ENCODE results near the gene SMC4. TPM values are rescaled to one million over a fixed set of nuclear protein-coding genes. Genes with fewer than 3 reads are reported as not detected.

SMC4 gene
- total RNA-seq, 4 donors from 2014 or later: 25.5 to 53.5 (median 40.7) TPM

- H3K27ac ChIP-seq: peak overlapping the region; percentile 11 to 19 (median 11)
- H3K4me1 ChIP-seq: no peaks in the 10 kb centered on the region
- intact Hi-C loops (cut with DNase I): no loop called here
- no peaks in the 10 kb centered on the region for H3K27me3 ChIP-seq
- peak; percentile 68 to 69 for DNase-seq
- 47 to 57% methylated on average over 5 of the region's 5 CpGs for WGBS, 2 donors
- TF ChIP-seq CTCF (IDR thresholded peaks at IDR 0.05): peak in 1 of 6 experiments; percentile 8
- TF ChIP-seq POLR2A (IDR thresholded peaks at IDR 0.05): no peak
- no peaks in the 10 kb centered on the region for H3K36me3 ChIP-seq
- H3K4me3 ChIP-seq (replicated peaks in 1 of 3): no peak overlapping the region
- H3K9me3 ChIP-seq: no peaks in the 10 kb centered on the region
These were observed 14.7 kb upstream of the SMC4 start for GRCh38 chr3:160384639-160385318.

GRCh38 chr3:160390565-160391138 is 8.8 kb upstream of the SMC4 start:
- DNase-seq: no peak
- Histone ChIP-seq H3K27ac (no peak overlapping the region), H3K27me3 (no peaks in the 10 kb centered on the region), H3K36me3 (no peaks in the 10 kb centered on the region), H3K4me1 (no peaks in the 10 kb centered on the region), H3K9me3 (no peaks in the 10 kb centered on the region), H3K4me3 (replicated peaks in 1 of 3) (no peak overlapping the region)
- intact Hi-C loops (cut with DNase I): no loop called here
- TF ChIP-seq POLR2A (IDR thresholded peaks at IDR 0.05) (no peak), CTCF (IDR thresholded peaks at IDR 0.05) (no peak)
- 94 to 98% methylated on average over 3 of the region's 3 CpGs for WGBS, 2 donors

GRCh38 chr3:160392798-160393197 is 6.7 kb upstream of the SMC4 start:
- H3K36me3 ChIP-seq: no peaks in the 10 kb centered on the region
- DNase-seq: no peak
- no peaks in the 10 kb centered on the region for H3K27me3 ChIP-seq
- TF ChIP-seq POLR2A (IDR thresholded peaks at IDR 0.05): no peak
- no peak for TF ChIP-seq CTCF (IDR thresholded peaks at IDR 0.05)
- intact Hi-C loops (cut with DNase I): no loop called here
- H3K27ac ChIP-seq: no peak overlapping the region
- H3K4me1 ChIP-seq: no peaks in the 10 kb centered on the region
- no peaks in the 10 kb centered on the region for H3K9me3 ChIP-seq
- H3K4me3 ChIP-seq (replicated peaks in 1 of 3): no peak overlapping the region

- peaks cover 5% of the 10 kb centered on the region in 2 donors for H3K4me1 ChIP-seq
- intact Hi-C loops (cut with DNase I): no loop called here
- H3K27me3 ChIP-seq: no peaks in the 10 kb centered on the region
- TF ChIP-seq POLR2A (IDR thresholded peaks at IDR 0.05) (no peak), CTCF (IDR thresholded peaks at IDR 0.05) (no peak)
- H3K27ac ChIP-seq: no peak overlapping the region
- 86 to 95% methylated on average over 2 of the region's 2 CpGs for WGBS, 2 donors
- DNase-seq: no peak
- no peak overlapping the region for H3K4me3 ChIP-seq (replicated peaks in 1 of 3)
- H3K36me3 ChIP-seq: no peaks in the 10 kb centered on the region
- no peaks in the 10 kb centered on the region for H3K9me3 ChIP-seq
These were observed 6.0 kb upstream of the SMC4 start for GRCh38 chr3:160393346-160394008.

GRCh38 chr3:160394009-160394392 is 5.4 kb upstream of the SMC4 start:
- no peak for TF ChIP-seq CTCF (IDR thresholded peaks at IDR 0.05)
- TF ChIP-seq POLR2A (IDR thresholded peaks at IDR 0.05): no peak

More at GRCh38 chr3:160394009-160394392, 5.4 kb upstream of the SMC4 start:
- intact Hi-C loops (cut with DNase I): no loop called here
- WGBS, 2 donors: 94 to 95% methylated on average over 3 of the region's 3 CpGs
- Histone ChIP-seq H3K4me3 (replicated peaks in 1 of 3) (no peak overlapping the region), H3K36me3 (no peaks in the 10 kb centered on the region), H3K27ac (no peak overlapping the region), H3K27me3 (no peaks in the 10 kb centered on the region), H3K4me1 (peaks cover 5% of the 10 kb centered on the region in 2 donors), H3K9me3 (no peaks in the 10 kb centered on the region)
- no peak for DNase-seq

Measured in thyroid gland (tissue), 4 donors.